HEK293T (cell line): ENCODE results near the gene CENPT.

Experiments
- ARNT ChIP-seq: fragments of 450-650 bp; IDR thresholded peaks from 2 replicates; pipeline ENCODE4 v1.6.1; 2017; ENCODE audit warnings: mild to moderate bottlenecking
- BHLHE40 ChIP-seq: fragments of 450-650 bp; IDR thresholded peaks from 2 replicates; pipeline ENCODE4 v1.6.1; 2016; ENCODE audit warnings: mild to moderate bottlenecking, moderate library complexity, borderline replicate concordance
- FOXK2 ChIP-seq: fragments of 450-650 bp; IDR thresholded peaks from 2 replicates; pipeline ENCODE4 v1.6.1; 2016; ENCODE audit warnings: mild to moderate bottlenecking
- FOXM1 ChIP-seq: fragments of 450-650 bp; IDR thresholded peaks from 2 replicates; pipeline ENCODE4 v1.6.1; 2017; ENCODE audit warnings: mild to moderate bottlenecking, borderline replicate concordance
- HDGF ChIP-seq: fragments of 450-650 bp; IDR thresholded peaks from 2 replicates; pipeline ENCODE4 v1.6.1; 2017; ENCODE audit warnings: antibody characterized with exemption, borderline replicate concordance
- LEF1 ChIP-seq: fragments of 450-650 bp; IDR thresholded peaks from 2 replicates; pipeline ENCODE4 v1.6.1; 2017; ENCODE audit warnings: mild to moderate bottlenecking, borderline replicate concordance
- NFRKB ChIP-seq: fragments of 450-650 bp; IDR thresholded peaks from 2 replicates; pipeline ENCODE4 v1.6.1; 2016; ENCODE audit warnings: mild to moderate bottlenecking, moderate library complexity
- SP1 ChIP-seq: fragments of 450-650 bp; IDR thresholded peaks from 2 replicates; pipeline ENCODE4 v1.6.1; 2017
- SUZ12 ChIP-seq: fragments of 450-650 bp; IDR thresholded peaks from 2 replicates; pipeline ENCODE4 v1.6.1; 2016; ENCODE audit warnings: mild to moderate bottlenecking
- TARDBP ChIP-seq: fragments of 450-650 bp; IDR thresholded peaks from 2 replicates; pipeline ENCODE4 v1.6.1; 2016
- TF ChIP-seq, protein P1 (sequence below): fragments of 450-650 bp; IDR thresholded peaks from 2 replicates; pipeline ENCODE4 v1.6.1; 2016

DNA sequence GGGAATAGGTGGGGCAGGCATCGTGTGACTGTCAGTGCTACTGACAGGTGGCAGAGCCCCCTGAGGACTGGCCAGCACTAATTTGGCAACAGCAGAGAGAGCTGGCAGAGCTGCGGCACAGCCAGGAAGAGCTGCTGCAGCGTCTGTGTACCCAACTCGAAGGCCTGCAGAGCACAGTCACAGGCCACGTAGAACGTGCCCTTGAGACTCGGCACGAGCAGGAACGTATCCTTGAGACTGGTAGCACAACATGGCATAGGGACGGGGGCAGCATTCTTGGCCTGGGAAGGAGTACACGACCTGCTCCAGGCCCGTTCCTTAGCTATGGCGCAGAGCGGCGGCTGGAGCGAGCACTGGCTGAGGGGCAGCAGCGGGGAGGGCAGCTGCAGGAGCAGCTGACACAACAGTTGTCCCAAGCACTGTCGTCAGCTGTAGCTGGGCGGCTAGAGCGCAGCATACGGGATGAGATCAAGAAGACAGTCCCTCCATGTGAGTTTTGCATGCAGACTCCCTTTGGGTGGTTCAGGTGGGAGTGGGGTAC, 34.2 kb upstream of the CENPT start:
- TF ChIP-seq, protein P1, sequence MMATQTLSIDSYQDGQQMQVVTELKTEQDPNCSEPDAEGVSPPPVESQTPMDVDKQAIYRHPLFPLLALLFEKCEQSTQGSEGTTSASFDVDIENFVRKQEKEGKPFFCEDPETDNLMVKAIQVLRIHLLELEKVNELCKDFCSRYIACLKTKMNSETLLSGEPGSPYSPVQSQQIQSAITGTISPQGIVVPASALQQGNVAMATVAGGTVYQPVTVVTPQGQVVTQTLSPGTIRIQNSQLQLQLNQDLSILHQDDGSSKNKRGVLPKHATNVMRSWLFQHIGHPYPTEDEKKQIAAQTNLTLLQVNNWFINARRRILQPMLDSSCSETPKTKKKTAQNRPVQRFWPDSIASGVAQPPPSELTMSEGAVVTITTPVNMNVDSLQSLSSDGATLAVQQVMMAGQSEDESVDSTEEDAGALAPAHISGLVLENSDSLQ: no peak
- TF ChIP-seq FOXM1: no peak
- TF ChIP-seq SUZ12: no peak
- TF ChIP-seq LEF1: no peak
- no peak for TF ChIP-seq NFRKB
- TF ChIP-seq ARNT: no peak
- no peak for TF ChIP-seq FOXK2
- TF ChIP-seq TARDBP: no peak
- TF ChIP-seq BHLHE40: no peak
- no peak for TF ChIP-seq SP1
- no peak for TF ChIP-seq HDGF
